Central memory CD4-positive, alpha-beta T cell (primary cell): ENCODE results near the gene NDE1.

Experiments used
- DNase-seq: peaks from one replicate; pipeline ENCODE4 v3.0.0; 2022

The NDE1 gene

DNA sequence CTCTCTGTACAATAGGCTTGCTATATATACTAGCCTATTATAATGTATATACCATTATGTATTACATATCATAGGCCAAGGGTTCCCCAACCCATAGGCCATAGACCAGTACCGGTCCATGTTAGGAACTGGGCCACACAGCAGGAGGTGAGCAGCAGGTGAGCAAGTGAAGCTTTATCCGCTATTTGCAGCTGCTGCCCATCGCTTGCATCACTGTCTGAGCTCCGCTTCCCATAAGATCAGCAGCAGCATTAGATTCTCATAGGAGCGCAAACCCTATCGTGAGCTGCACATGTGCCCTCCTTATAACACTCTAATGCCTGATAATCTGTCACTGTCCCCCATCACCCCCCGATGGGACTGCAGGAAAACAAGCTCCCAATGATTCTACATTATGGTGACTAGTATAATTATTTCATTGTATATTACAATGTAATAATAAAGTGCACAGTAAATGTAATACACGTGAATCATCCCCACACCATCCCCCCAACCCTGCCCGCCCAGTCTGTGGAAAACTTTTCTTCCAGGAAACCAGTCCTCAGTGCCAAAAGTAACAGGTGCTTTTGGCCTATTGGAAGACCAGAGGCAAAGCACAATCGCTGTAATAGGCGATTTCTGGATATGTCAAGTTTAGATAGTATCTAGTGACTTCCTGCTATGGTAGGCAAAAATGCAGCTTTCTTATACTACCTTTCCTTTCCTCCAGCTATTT lies 122.7 kb downstream of the NDE1 start:
- DNase-seq: no peak

DNA sequence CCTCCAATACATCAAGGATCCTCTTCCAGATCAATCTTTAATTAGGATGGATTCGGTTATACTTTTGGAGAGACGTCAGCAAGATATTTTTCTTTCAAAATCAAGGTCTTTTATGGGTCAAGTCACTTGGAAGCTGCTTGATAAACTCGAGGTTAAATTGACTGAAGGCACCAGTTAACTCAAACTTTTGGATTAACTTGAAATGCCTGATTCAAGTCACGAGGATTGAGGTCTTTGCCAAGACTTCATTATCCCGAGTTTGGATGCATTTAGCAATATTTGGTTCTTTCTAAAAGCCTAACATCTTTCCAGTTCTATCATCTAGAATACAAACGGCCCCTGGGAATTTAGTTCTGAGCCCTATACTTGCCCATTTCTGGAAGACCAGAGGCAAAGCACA lies 123.9 kb downstream of the NDE1 start:
- DNase-seq: no peak

GRCh38 chr16:15775209-15775608 lies 125.2 kb downstream of the NDE1 start:
- no peak for DNase-seq

DNA sequence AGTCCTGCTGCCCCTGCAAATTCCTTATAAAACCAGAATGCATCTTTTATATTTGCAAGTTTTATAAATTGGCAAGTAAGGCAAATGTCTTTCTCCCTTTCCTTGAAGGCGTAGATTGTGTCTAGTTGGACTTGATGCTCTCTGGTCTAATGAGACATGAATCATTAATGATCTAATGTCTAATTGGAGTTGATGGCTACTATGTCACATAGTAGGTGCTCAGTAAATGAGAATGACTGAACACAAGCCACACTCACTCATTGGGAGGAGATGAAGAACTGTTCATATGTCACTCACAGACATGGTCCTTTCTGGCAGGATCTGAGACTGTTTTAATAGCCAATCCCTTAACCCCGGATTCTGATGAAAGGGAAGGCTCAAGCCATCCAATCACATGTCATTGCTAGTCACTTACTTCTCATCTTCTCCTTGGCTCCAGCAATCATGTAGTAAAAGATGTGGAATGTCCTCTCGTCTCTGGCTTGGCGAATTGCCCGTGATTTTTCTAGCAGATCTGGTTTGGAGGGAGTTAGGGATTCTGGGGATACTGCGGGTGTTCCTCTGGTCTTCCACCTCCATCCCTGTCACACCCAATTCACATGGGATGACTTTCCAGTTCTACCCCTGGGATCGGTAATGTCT lies 125.7 kb downstream of the NDE1 start:
- DNase-seq: no peak
